ENCODE data around the gene FANCD2.
"Not testable (repeated sequence)": the region's sequence is repeated elsewhere in the genome, so short reads cannot be mapped to it uniquely, and the experiment has no call there.

FANCD2 gene

GRCh38 chr3:10017636-10018292 lies 8.5 kb upstream of the FANCD2 start:
- DNase-seq, result peak; percentile 33

GRCh38 chr3:10018806-10019205 lies 7.4 kb upstream of the FANCD2 start:
- DNase-seq, result not testable (repeated sequence)

GRCh38 chr3:10019326-10019725 lies 6.9 kb upstream of the FANCD2 start:
- DNase-seq, result no peak

GRCh38 chr3:10021856-10022775 lies 4.1 kb upstream of the FANCD2 start:
- no peak for DNase-seq

GRCh38 chr3:10023587-10024310 lies 2.5 kb upstream of the FANCD2 start:
- DNase-seq, result no peak

- DNase-seq, result no peak
Measured at GRCh38 chr3:10025205-10026083, 793 bp upstream of the FANCD2 start.

GRCh38 chr3:10041034-10041433 lies 14.8 kb downstream of the FANCD2 start:
- DNase-seq, result no peak

- DNase-seq, result no peak
Measured at GRCh38 chr3:10047876-10048275, 21.6 kb downstream of the FANCD2 start.

GRCh38 chr3:10053054-10053453 lies 26.8 kb downstream of the FANCD2 start:
- DNase-seq, result not testable (repeated sequence)

GRCh38 chr3:10055097-10055496 lies 28.9 kb downstream of the FANCD2 start:
- no peak for DNase-seq

- not testable (repeated sequence) for DNase-seq
Measured at GRCh38 chr3:10070077-10070476, 43.8 kb downstream of the FANCD2 start.

- DNase-seq, result no peak
Measured at GRCh38 chr3:10074666-10075065, 48.4 kb downstream of the FANCD2 start.

GRCh38 chr3:10081871-10082270 lies 55.6 kb downstream of the FANCD2 start:
- no peak for DNase-seq

- DNase-seq, result no peak
Measured at GRCh38 chr3:10085738-10086137, 59.5 kb downstream of the FANCD2 start.

GRCh38 chr3:10088256-10088655 lies 62.0 kb downstream of the FANCD2 start:
- DNase-seq, result no peak

- no peak for DNase-seq
Measured at GRCh38 chr3:10090179-10090578, 63.9 kb downstream of the FANCD2 start.

GRCh38 chr3:10090774-10091173 lies 64.5 kb downstream of the FANCD2 start:
- not testable (repeated sequence) for DNase-seq

GRCh38 chr3:10091387-10091786 lies 65.2 kb downstream of the FANCD2 start:
- not testable (repeated sequence) for DNase-seq

- no peak for DNase-seq
Measured at GRCh38 chr3:10093678-10094077, 67.4 kb downstream of the FANCD2 start.

- no peak for DNase-seq
Measured at GRCh38 chr3:10099041-10099440, 72.8 kb downstream of the FANCD2 start.

- peak; percentile 73 for DNase-seq
Measured at GRCh38 chr3:10106919-10107318, 80.7 kb downstream of the FANCD2 start.

GRCh38 chr3:10108091-10108490 lies 81.9 kb downstream of the FANCD2 start, which contains the start of gene FANCD2OS:
TSS of gene FANCD2OS (minus strand) at chr3:10108255. CDS start at chr3:10104774, 3,481 bp downstream.
- DNase-seq, result no peak
